ENCODE measurements around the gene LMOD1.

DNA sequence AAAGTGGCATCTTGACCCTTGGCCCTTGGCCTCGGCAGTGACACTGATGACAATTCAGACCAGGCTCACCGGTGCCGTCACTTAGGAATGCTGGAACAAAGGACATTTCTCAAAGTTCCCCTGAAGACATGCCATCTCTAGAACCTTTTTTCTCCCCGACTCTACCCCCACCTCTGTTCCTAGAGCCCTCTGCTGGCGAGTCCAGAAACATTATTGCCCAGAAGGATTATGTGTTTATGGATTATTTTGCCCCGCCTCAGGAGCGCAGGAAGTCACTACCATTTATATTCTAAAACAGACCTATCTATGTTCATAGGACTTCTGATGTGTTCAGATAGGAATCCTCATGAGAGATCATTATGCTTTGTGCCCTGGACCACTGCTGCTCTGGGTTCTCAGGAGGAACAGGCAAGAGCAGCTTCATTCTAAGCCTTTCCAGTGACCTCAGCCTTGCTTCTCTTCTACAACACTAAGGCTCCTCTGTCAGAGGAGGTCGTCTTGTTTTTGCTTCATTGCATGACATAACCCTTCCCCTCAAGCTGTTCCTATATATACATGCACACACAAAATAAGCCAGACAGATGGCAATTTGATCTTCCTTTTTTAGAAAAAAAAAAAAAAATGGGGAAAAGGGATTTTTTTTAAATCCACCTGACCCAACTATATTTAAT lies 70.1 kb downstream of the LMOD1 start:
- TF ChIP-seq, protein P1, sequence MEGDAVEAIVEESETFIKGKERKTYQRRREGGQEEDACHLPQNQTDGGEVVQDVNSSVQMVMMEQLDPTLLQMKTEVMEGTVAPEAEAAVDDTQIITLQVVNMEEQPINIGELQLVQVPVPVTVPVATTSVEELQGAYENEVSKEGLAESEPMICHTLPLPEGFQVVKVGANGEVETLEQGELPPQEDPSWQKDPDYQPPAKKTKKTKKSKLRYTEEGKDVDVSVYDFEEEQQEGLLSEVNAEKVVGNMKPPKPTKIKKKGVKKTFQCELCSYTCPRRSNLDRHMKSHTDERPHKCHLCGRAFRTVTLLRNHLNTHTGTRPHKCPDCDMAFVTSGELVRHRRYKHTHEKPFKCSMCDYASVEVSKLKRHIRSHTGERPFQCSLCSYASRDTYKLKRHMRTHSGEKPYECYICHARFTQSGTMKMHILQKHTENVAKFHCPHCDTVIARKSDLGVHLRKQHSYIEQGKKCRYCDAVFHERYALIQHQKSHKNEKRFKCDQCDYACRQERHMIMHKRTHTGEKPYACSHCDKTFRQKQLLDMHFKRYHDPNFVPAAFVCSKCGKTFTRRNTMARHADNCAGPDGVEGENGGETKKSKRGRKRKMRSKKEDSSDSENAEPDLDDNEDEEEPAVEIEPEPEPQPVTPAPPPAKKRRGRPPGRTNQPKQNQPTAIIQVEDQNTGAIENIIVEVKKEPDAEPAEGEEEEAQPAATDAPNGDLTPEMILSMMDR (IDR thresholded peaks at IDR 0.05): peak in 2 of 3 experiments; percentile 16 to 35
- no peak for TF ChIP-seq POLR2A (IDR thresholded peaks at IDR 0.05)
